PFSK-1 (cell line): ENCODE measurements around the gene MGA.

Experiments used
- POLR2AphosphoS5 ChIP-seq: IDR thresholded peaks from 2 replicates; pipeline ENCODE4 v1.6.1; 2012; ENCODE audit warnings: low read depth, mild to moderate bottlenecking, control low read depth, low read length, moderate library complexity
- REST ChIP-seq, 2 experiments: IDR thresholded peaks; 2 replicates each; pipeline versions ENCODE4 v1.6.1 to v1.8.0; 2011 to 2012; ENCODE audit warnings: low read depth in 2 of 2, low read length in 2 of 2, control low read depth in 1 of 2, inconsistent platforms in 1 of 2, mild to moderate bottlenecking in 1 of 2, moderate library complexity in 1 of 2; ENCODE audit not compliant: insufficient read depth in 1 of 2
- TAF1 ChIP-seq: IDR thresholded peaks from 2 replicates; pipeline ENCODE4 v1.6.1; 2012; ENCODE audit warnings: low read length, control low read depth, borderline replicate concordance; ENCODE audit not compliant: insufficient read depth

GRCh38 chr15:41816788-41817187 is 156.6 kb downstream of the MGA start:
- TF ChIP-seq REST (IDR thresholded peaks at IDR 0.05; ENCODE audit: insufficient read depth in 1 of 2, low read depth in 2 of 2, low read length in 2 of 2) (no peak), POLR2AphosphoS5 (no peak), TAF1 (no peak)
